ENCODE measurements around the gene ORAI2. TPM values are rescaled to one million over a fixed set of nuclear protein-coding genes. Genes with fewer than 3 reads are reported as not detected.

ORAI2 gene
- polyA plus RNA-seq, 6 donors from 2014 or later, result 236 to 340 (median 260) TPM

DNA sequence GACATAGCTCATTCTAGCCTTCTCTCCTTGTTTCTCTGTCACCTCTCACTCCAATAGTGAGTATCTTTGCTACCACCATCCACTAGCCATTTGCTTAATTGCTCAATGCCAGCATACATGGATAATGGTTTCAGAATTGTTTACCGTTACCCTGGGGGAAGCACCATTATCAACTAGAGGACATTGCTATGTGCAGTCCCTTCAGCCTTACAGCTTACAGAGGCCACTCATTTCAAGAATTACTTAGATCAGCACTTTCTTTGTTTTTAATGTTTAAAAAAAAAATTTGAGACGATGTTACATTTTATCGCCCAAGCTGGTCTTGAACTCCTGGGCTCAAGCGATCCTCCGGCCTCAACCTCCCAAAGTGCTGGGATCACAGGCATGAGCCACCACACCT, 14.8 kb upstream of the ORAI2 start:
- Mint-ChIP-seq H3K4me3 (peak overlapping the region in 5 of 8 donors; percentile 39 to 75 (median 63)), H3K27ac (peak overlapping the region in 5 of 6 donors; percentile 47 to 97 (median 84)), H3K36me3 (peaks cover 0 to 5% of the 10 kb centered on the region in 2 donors), H3K4me1 (peaks cover 44 to 95% (median 59%) of the 10 kb centered on the region in 3 donors), H3K9me3 (no peaks in the 10 kb centered on the region), H3K27me3 (no peaks in the 10 kb centered on the region)
- ATAC-seq (ENCODE audit: low read depth in 2 of 2), result no peak
- DNase-seq, result no peak

- Mint-ChIP-seq H3K4me3 (peak overlapping the region in 6 of 8 donors; percentile 55 to 94 (median 82)), H3K27ac (peak overlapping the region; percentile 79 to 100 (median 92)), H3K27me3 (no peaks in the 10 kb centered on the region), H3K36me3 (peaks cover 0 to 5% of the 10 kb centered on the region in 2 donors), H3K9me3 (no peaks in the 10 kb centered on the region), H3K4me1 (peaks cover 63 to 97% (median 70%) of the 10 kb centered on the region in 3 donors)
- no peak for DNase-seq
- no peak for ATAC-seq (ENCODE audit: low read depth in 2 of 2)
These were observed 11.6 kb upstream of the ORAI2 start for GRCh38 chr7:102421706-102422240.

DNA sequence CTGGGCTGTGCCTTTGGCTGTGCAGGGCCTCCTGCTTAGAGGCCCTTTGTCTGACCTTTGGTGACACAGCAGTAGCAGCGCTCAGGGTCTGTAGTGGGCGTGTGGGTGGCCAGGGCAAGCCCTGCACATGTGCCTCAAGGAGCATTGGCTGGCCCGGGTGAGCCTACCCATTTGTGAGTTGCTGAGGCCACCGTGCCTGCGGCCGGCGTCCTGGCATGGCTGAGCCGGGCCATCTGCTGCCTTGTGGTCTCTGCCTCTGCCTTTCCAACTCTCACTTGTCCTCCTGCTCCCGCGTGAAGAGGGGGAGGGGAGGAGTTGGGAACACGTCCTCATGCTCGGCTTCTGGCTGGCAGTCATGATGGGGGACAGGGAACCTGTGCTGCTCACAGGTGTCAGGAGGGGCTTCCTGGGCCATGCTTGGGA, 9.2 kb upstream of the ORAI2 start:
- H3K36me3 Mint-ChIP-seq, result no peaks in the 10 kb centered on the region
- peak overlapping the region; percentile 100 for H3K27ac Mint-ChIP-seq
- no peak for DNase-seq
- ATAC-seq (ENCODE audit: low read depth in 2 of 2), result no peak
- H3K4me1 Mint-ChIP-seq, result peaks cover 54 to 97% (median 62%) of the 10 kb centered on the region in 3 donors
- no peaks in the 10 kb centered on the region for H3K27me3 Mint-ChIP-seq
- H3K9me3 Mint-ChIP-seq, result no peaks in the 10 kb centered on the region
- H3K4me3 Mint-ChIP-seq, result peak overlapping the region in 7 of 8 donors; percentile 82 to 93 (median 91)

DNA sequence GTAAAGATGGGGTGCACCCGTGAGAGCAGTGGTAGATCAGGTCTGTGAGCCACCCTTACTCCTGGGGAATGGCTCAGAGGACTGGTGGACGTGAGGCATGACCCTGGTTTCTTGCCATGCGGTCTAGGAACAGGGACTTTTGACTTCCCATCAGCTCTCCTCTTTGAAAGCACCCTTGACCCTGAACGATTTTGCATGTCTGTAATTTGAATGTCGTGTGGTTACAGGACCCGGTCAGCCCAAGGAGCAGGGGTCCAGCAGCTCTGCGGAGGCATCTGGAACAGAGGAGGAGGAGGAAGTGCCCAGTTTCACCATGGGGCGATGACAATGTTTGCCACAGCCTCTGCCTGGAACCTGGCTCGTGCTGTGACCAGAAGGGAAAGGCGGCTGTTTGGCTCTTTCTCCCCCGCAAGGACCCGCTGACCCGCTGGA, 8.6 kb upstream of the ORAI2 start:
- peaks cover 55 to 97% (median 63%) of the 10 kb centered on the region in 3 donors for H3K4me1 Mint-ChIP-seq
- peak overlapping the region; percentile 100 for H3K27ac Mint-ChIP-seq
- peaks cover 0 to 4% (median 0%) of the 10 kb centered on the region in 7 donors for H3K9me3 Mint-ChIP-seq
- ATAC-seq (ENCODE audit: low read depth in 2 of 2), result no peak
- no peaks in the 10 kb centered on the region for H3K36me3 Mint-ChIP-seq
- no peaks in the 10 kb centered on the region for H3K27me3 Mint-ChIP-seq
- H3K4me3 Mint-ChIP-seq, result peak overlapping the region; percentile 74 to 93 (median 89)
- no peak for DNase-seq

DNA sequence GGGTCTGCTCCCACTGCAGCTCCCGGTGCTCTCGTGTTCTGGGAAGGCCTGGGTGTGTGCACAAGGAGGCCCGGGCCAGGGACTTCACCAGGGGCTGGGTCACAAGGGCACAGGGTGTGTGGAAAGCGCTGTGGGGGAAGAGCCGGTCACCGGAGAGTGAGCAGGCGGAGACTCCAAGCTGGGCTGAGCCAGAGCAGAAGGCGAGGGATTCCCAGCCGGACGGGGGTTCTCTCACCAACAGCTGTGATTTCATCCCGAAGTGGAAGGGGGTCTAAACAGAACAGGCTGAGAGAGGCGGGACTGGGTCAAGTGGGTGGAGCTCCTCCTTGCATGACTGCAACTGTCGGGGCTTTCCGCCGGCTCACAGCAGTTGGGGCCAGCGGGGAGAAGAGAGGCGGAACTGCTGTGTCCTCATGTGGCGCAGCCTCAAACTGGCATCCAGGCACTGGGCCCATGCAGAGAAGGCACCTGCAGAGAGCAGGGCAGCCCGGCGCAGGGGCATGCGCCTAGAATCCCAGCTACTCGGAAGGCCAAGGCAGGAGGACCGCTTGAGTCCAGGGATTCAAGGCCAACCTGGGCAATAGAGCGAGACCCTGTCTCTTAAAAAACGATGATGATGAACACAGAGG, 7.6 kb upstream of the ORAI2 start:
- ATAC-seq (ENCODE audit: low read depth in 2 of 2) (peak; percentile 79 to 80), DNase-seq (peak; percentile 92)
- H3K4me1 Mint-ChIP-seq, result peaks cover 53 to 97% (median 61%) of the 10 kb centered on the region in 3 donors
- peaks cover 0 to 4% (median 0%) of the 10 kb centered on the region in 7 donors for H3K9me3 Mint-ChIP-seq
- no peaks in the 10 kb centered on the region for H3K36me3 Mint-ChIP-seq
- no peaks in the 10 kb centered on the region for H3K27me3 Mint-ChIP-seq
- H3K4me3 Mint-ChIP-seq, result peak overlapping the region; percentile 74 to 93 (median 88)
- peak overlapping the region; percentile 100 for H3K27ac Mint-ChIP-seq

GRCh38 chr7:102426268-102427018, 6.9 kb upstream of the ORAI2 start:
- Mint-ChIP-seq H3K27me3 (no peaks in the 10 kb centered on the region), H3K9me3 (peaks cover 0 to 4% (median 0%) of the 10 kb centered on the region in 7 donors), H3K36me3 (no peaks in the 10 kb centered on the region), H3K4me3 (peak overlapping the region; percentile 74 to 93 (median 91)), H3K27ac (peak overlapping the region; percentile 100), H3K4me1 (peaks cover 51 to 97% (median 62%) of the 10 kb centered on the region in 3 donors)
- DNase-seq (peak; percentile 90), ATAC-seq (ENCODE audit: low read depth in 2 of 2) (peak; percentile 63)

- DNase-seq (no peak), ATAC-seq (ENCODE audit: low read depth in 2 of 2) (no peak)
- Mint-ChIP-seq H3K4me3 (peak overlapping the region; percentile 74 to 93 (median 91)), H3K9me3 (peaks cover 0 to 4% (median 0%) of the 10 kb centered on the region in 7 donors), H3K4me1 (peaks cover 55 to 100% (median 67%) of the 10 kb centered on the region in 3 donors), H3K27me3 (no peaks in the 10 kb centered on the region), H3K36me3 (no peaks in the 10 kb centered on the region), H3K27ac (peak overlapping the region; percentile 100)
These were observed 6.4 kb upstream of the ORAI2 start for GRCh38 chr7:102427019-102427405.

DNA sequence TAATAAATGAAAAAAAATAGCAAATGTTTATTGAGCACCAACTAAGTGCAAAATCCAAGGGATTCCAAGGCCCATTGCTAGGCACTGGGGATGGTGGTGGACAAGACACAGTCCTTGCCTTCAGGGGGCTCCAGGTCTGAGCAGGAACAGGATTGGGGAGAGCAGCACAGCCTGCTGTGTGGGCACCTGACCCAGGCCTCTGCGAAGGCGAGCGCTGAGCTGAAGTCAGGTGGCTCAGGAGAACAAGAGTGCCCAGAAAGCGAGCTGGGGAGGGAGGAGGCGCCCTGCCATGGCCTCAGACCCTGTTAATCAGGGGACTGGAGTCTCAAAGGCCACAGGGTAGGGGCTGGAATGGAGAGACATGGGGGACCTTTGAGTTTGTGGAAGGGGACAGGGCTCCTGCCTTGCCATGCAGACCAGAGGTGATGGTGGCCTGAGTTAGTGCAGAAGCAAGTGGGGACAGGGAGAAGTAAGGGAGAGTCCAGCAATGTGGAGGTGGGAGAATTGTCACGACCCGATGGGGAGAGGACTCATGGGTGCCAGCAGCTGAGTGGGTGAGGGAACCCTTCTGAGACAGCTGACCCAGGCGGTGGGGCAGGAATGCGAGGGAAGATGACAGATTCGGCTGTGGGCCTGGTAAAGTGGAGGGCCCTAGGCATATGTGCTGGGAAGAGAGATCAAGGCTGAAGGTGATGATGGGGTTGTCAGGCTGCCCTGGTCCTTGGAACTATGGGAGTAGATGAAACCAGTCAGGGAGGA, 4.1 kb upstream of the ORAI2 start:
- H3K4me1 Mint-ChIP-seq, result peaks cover 52 to 90% (median 70%) of the 10 kb centered on the region in 3 donors
- no peaks in the 10 kb centered on the region for H3K27me3 Mint-ChIP-seq
- no peaks in the 10 kb centered on the region for H3K36me3 Mint-ChIP-seq
- H3K9me3 Mint-ChIP-seq, result peaks cover 0 to 4% (median 0%) of the 10 kb centered on the region in 7 donors
- peak overlapping the region; percentile 25 to 79 (median 72) for H3K4me3 Mint-ChIP-seq
- peak overlapping the region; percentile 2 to 100 (median 96) for H3K27ac Mint-ChIP-seq
- DNase-seq (no peak), ATAC-seq (ENCODE audit: low read depth in 2 of 2) (no peak)

DNA sequence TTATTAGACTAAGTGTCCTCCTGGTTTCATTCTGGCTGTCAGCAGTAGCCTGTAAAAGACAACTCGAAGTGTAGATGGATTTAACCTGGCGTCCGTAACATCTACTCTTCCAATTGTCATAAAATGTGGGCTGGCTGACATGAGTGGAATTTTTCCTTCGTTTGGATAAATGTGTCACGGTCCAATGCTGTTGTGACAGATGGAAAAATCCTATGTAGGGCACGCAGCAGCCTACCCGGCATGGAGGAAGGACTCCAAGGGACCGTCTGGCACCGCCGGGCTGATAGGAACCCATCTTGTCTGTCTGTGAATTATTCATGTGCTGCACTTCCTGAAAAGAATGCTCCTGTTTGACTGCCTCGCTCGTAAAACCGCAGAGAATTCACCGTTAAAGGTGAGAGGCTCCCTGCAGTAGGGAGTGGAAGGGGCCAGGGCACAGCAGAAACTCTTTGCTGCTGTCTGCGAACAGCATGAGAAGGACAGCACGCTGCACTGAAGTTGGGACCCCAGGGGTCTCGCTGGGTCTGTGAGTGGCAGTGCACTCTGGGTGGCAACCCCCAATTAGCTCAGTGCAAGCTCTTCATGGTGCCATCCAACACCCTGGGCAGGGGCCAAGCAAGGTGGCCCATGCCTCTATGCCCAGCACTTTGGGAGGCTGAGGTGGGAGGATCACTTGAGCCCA, 1.6 kb upstream of the ORAI2 start:
- Mint-ChIP-seq H3K36me3 (peaks cover 0 to 7% of the 10 kb centered on the region in 2 donors), H3K4me1 (peaks cover 45 to 89% (median 70%) of the 10 kb centered on the region in 3 donors), H3K9me3 (peaks cover 0 to 4% (median 0%) of the 10 kb centered on the region in 7 donors), H3K27me3 (no peaks in the 10 kb centered on the region), H3K4me3 (peak overlapping the region; percentile 78 to 94 (median 87)), H3K27ac (peak overlapping the region; percentile 95 to 100 (median 99))
- DNase-seq (peak; percentile 74), ATAC-seq (ENCODE audit: low read depth in 2 of 2) (peak; percentile 37 to 38)

DNA sequence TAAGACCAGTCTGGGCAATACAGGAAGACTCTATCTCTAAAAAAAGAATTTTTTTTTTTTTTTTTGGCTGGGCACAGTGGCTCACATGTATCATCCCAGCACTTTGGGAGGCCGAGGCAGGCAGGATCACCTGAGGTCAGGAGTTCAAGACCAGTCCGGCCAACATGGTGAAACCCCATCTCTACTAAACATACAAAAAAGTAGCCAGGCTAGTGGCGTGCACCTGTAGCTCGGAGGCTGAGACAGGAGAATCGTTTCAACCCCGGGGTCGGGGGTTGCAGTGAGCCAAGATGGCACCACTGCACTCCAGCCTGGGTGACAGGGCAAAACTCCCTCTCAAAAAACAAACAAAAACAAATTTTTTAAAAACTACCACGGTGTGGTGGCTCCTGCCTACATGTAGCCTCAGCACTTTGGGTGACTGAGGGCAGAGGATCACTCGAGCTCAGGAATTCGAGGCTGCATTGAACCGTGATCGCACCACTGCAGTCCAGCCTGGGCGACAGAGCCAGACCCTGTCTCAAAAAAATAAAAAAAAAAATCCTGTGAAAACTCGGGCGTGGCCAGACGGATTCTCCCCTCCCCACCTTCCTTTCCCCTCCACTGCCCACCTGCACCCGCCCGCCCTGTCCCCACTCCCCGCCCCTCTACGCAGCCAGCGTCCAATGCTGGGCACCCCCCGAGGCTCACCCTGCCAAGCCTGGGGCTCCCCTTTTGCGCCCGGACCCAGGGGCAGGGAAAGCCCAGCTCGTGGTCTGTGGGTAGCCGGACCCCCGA, 745 bp upstream of the ORAI2 start:
- H3K27ac Mint-ChIP-seq, result peak overlapping the region; percentile 95 to 100 (median 99)
- H3K9me3 Mint-ChIP-seq, result peaks cover 0 to 4% (median 0%) of the 10 kb centered on the region in 7 donors
- DNase-seq (peak; percentile 75), ATAC-seq (ENCODE audit: low read depth in 2 of 2) (peak; percentile 61 to 69)
- H3K27me3 Mint-ChIP-seq, result no peaks in the 10 kb centered on the region
- peaks cover 41 to 83% (median 62%) of the 10 kb centered on the region in 3 donors for H3K4me1 Mint-ChIP-seq
- peak overlapping the region; percentile 78 to 94 (median 88) for H3K4me3 Mint-ChIP-seq
- H3K36me3 Mint-ChIP-seq, result peaks cover 0 to 7% of the 10 kb centered on the region in 2 donors

DNA sequence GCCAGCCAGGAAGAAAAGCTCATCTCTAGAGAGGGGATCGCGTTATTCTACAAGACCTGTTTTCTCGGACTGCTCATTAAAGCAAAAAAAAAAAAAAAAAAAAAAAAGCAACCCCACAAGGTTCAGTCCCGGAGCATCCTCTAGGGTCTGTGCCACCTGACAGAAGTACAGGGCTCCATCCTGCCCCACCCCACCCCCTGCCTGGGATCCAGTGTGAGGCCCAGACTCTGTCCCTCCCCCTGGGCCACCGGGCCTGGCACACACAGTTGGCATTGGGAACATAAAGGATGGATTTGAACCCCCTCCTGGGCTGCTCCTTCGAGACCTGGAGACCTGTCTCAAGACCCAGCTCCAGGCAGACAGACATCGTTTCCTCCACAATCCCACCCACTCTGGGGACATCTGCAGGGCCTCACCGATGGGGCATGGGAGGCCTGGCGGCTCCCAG, 688 bp downstream of the ORAI2 start:
- Mint-ChIP-seq H3K4me3 (peak overlapping the region; percentile 88 to 99 (median 96)), H3K9me3 (peaks cover 0 to 4% (median 0%) of the 10 kb centered on the region in 7 donors), H3K27me3 (no peaks in the 10 kb centered on the region), H3K36me3 (peaks cover 0 to 7% of the 10 kb centered on the region in 2 donors), H3K27ac (peak overlapping the region; percentile 95 to 100 (median 98)), H3K4me1 (peaks cover 39 to 73% (median 61%) of the 10 kb centered on the region in 3 donors)
- no peak for DNase-seq
- ATAC-seq (ENCODE audit: low read depth in 2 of 2), result peak; percentile 3

All from naive B cell (primary cell).